ENCODE measurements around the gene B4GALNT1. TPM values are rescaled to one million over a fixed set of nuclear protein-coding genes. Genes with fewer than 3 reads are reported as not detected.

Gene B4GALNT1
- total RNA-seq, 1 donor from 2014 or later: 0.69 TPM

GRCh38 chr12:57613427-57614109 is 19.4 kb downstream of the B4GALNT1 start:
- TF ChIP-seq CTCF (conservative IDR thresholded peaks at IDR 0.05; ENCODE audit: low read depth, low read length): no peak
- DNase-seq (ENCODE audit: low read depth): no peak
- no peak overlapping the region for H3K4me3 ChIP-seq (ENCODE audit: low read depth, low read length)

GRCh38 chr12:57612711-57613426 is 20.1 kb downstream of the B4GALNT1 start:
- H3K4me3 ChIP-seq (ENCODE audit: low read depth, low read length): no peak overlapping the region
- no peak for DNase-seq (ENCODE audit: low read depth)
- no peak for TF ChIP-seq CTCF (conservative IDR thresholded peaks at IDR 0.05; ENCODE audit: low read depth, low read length)

- TF ChIP-seq CTCF (conservative IDR thresholded peaks at IDR 0.05; ENCODE audit: low read depth, low read length): no peak
- no peak for DNase-seq (ENCODE audit: low read depth)
- peak overlapping the region; percentile 60 for H3K4me3 ChIP-seq (ENCODE audit: low read depth, low read length)
These were observed 20.9 kb downstream of the B4GALNT1 start for GRCh38 chr12:57611827-57612710.

GRCh38 chr12:57611108-57611826 is 21.7 kb downstream of the B4GALNT1 start, which contains the start of gene ARHGEF25:
Gene ARHGEF25, plus strand, starts transcription at chr12:57611435. Its CDS starts 460 bp downstream, at chr12:57611895.
- peak within 1 kb of the TSS; percentile 60 for H3K4me3 ChIP-seq (ENCODE audit: low read depth, low read length)
- no peak for DNase-seq (ENCODE audit: low read depth)
- no peak for TF ChIP-seq CTCF (conservative IDR thresholded peaks at IDR 0.05; ENCODE audit: low read depth, low read length)

- TF ChIP-seq CTCF (conservative IDR thresholded peaks at IDR 0.05; ENCODE audit: low read depth, low read length): no peak
- no peak for DNase-seq (ENCODE audit: low read depth)
- peak overlapping the region; percentile 60 for H3K4me3 ChIP-seq (ENCODE audit: low read depth, low read length)
These were observed 22.4 kb downstream of the B4GALNT1 start for GRCh38 chr12:57610554-57611107.

All from epithelial cell of proximal tubule (primary cell).